NT2/D1 (cell line): Measurements from ENCODE around the gene EEA1.

Source experiments
- SUZ12 ChIP-seq: IDR thresholded peaks from 2 replicates; pipeline ENCODE4 v1.6.1; 2011; ENCODE audit not compliant: insufficient read length, insufficient read depth; ENCODE audit errors: extremely low read depth
- ZNF274 ChIP-seq: IDR thresholded peaks from 2 replicates; pipeline ENCODE4 v1.6.1; 2011; ENCODE audit warnings: mild to moderate bottlenecking, low read depth, low read length

- TF ChIP-seq SUZ12 (no peak), ZNF274 (no peak)
These were observed 84.8 kb downstream of the EEA1 start for GRCh38 chr12:92844151-92844763.
